Heart right ventricle (tissue), 16 donors: Measurements from ENCODE around the gene TMEM253. TPM values are rescaled to one million over a fixed set of nuclear protein-coding genes. Genes with fewer than 3 reads are reported as not detected.

Experiments
- ATAC-seq, 8 donors: fragments of 200-7000 bp; cut with Tn5 transposase; one replicate each; pipeline ENCODE4 v1.9.1; 2020; ENCODE audit warnings: mild to moderate bottlenecking in 8 of 8, moderate library complexity in 8 of 8, moderate number of reproducible peaks in 1 of 8
- DNase-seq, 2 donors: peaks; one replicate each; pipeline ENCODE4 v3.0.0-alpha.2; 2020
- H3K27ac ChIP-seq, 10 donors: fragments of 200-600 bp; sonication (generic) in 2 of 10; one replicate each; pipeline versions ENCODE4 v1.5.0 to v1.8.0; 2020 to 2022; ENCODE audit warnings: mild to moderate bottlenecking in 3 of 10
- H3K27me3 ChIP-seq, 7 donors: fragments of 200-600 bp; one replicate each; pipeline ENCODE4 v1.8.0; 2021 to 2022; ENCODE audit warnings: mild to moderate bottlenecking in 2 of 7
- H3K36me3 ChIP-seq, 9 donors: fragments of 200-600 bp; sonication (generic) in 1 of 9; one replicate each; pipeline versions ENCODE4 v1.5.0 to v1.8.0; 2020 to 2022; ENCODE audit warnings: mild to moderate bottlenecking in 2 of 9
- H3K4me1 ChIP-seq, 9 donors: fragments of 200-600 bp; sonication (generic) in 1 of 9; one replicate each; pipeline versions ENCODE4 v1.5.0 to v1.8.0; 2020 to 2022; ENCODE audit warnings: mild to moderate bottlenecking in 4 of 9
- H3K4me3 ChIP-seq, 10 donors: fragments of 200-600 bp; sonication (generic) in 2 of 10; one replicate each; pipeline versions ENCODE4 v1.5.0 to v1.8.0; 2020 to 2022; ENCODE audit warnings: mild to moderate bottlenecking in 7 of 10, moderate library complexity in 2 of 10
- H3K9me3 ChIP-seq, 11 donors: fragments of 200-600 bp in 10 of 11; sonication (generic) in 2 of 11; one replicate each; pipeline versions ENCODE4 v1.5.0 to v1.8.0; 2013 to 2022; ENCODE audit warnings: mild to moderate bottlenecking in 2 of 11, control low read depth in 1 of 11, moderate library complexity in 1 of 11
- WGBS, 2 donors: extraction: QIAGEN DNeasy Blood & Tissue Kit; methylation state at CpG; one replicate each; pipeline ENCODE4 v1.1.7; 2013; ENCODE audit warnings: inconsistent platforms in 1 of 2; 5-methylcytosine and 5-hydroxymethylcytosine counted together
- intact Hi-C, 10 donors: fragments of 100-400 bp; cut with DNase I; formaldehyde crosslinking; loops; one replicate each; pipeline versions ENCODE4 v1.11.1 to v1.14.2; 2022
- polyA plus RNA-seq, 2 donors: library from polyadenylated mRNA; stranded (reverse); fragments of 200-250 nt; gene quantifications; one replicate each; pipeline ENCODE4 v1.2.3, GENCODE V29; 2013
- total RNA-seq, 10 donors: library from RNA; stranded (reverse); fragmentation: NEBNext Ultra II Directional in 3 of 10; extraction: Animal tissue kit (Norgen Biotek cat#: 25700) in 3 of 10; gene quantifications; one replicate each; pipeline versions ENCODE4 v1.2.1 to v1.2.4, GENCODE V29; 2021 to 2023
- TF ChIP-seq, protein P1 (sequence below), 9 donors: fragments of 200-600 bp; sonication (generic) in 2 of 9; IDR thresholded peaks; one replicate each; pipeline versions ENCODE4 v1.5.0 to v1.8.0; 2021 to 2022; ENCODE audit warnings: antibody characterized with exemption in 9 of 9, mild to moderate bottlenecking in 5 of 9, moderate library complexity in 1 of 9
- donor health status: Arrhythmogenic right ventricular cardiomyopathy.
- donor health status: ischemic (EF 13 %, LVEDD 7.1; RV severe dilation, severe dysfunction).
- donor health status: healthy with polysubstance abuse.
- donor health status: DM: no; HTN: yes; CAD: no.
- donor health status: DM: no; HTN: no; CAD: no.
- donor health status: ischemic (EF 25% LVEDD 6.9; RV normal size, moderate dysfunction).
- donor health status: ischemic (EF 25% LVEDD 5.7; RV mildly dilated, moderate dysfunction).
- donor health status: healthy.
- donor health status: DM: yes; HTN: yes; CAD: no.
- donor health status: Ischemic cardiomyopathy.
- donor health status: ischemic (EF 35%, LVEDD 5.7; RV mildly dilated, moderate dysfunction).
- donor health status: nonischemic (EF 11% LVEDD 7.7; RV severe dilation, severe dysfunction).
- donor health status: DM: yes; HTN: yes; CAD: no.
- donor health status: PGD.
- donor health status: ischemic (EF 29% LVEDD 5.4; RV normal size, mild dysfunction).
- donor health status: nonischemic (EF 23%, LVEDD 6.1; RV moderate dilation, normal function).

The TMEM253 gene
- total and polyA plus RNA-seq, 12 donors: 0.16 to 1.1 (median 0.30) TPM; not detected in 1

GRCh38 chr14:21055432-21056117 lies 45.3 kb upstream of the TMEM253 start:
- Histone ChIP-seq H3K9me3 (no peaks in the 10 kb centered on the region), H3K27ac (no peak overlapping the region), H3K4me1 (peaks cover 0 to 10% (median 0%) of the 10 kb centered on the region in 9 donors), H3K36me3 (no peaks in the 10 kb centered on the region), H3K4me3 (no peak overlapping the region), H3K27me3 (no peaks in the 10 kb centered on the region)
- WGBS, 2 donors: 71 to 77% methylated on average over 5 of the region's 5 CpGs
- ATAC-seq: no peak
- TF ChIP-seq, protein P1, sequence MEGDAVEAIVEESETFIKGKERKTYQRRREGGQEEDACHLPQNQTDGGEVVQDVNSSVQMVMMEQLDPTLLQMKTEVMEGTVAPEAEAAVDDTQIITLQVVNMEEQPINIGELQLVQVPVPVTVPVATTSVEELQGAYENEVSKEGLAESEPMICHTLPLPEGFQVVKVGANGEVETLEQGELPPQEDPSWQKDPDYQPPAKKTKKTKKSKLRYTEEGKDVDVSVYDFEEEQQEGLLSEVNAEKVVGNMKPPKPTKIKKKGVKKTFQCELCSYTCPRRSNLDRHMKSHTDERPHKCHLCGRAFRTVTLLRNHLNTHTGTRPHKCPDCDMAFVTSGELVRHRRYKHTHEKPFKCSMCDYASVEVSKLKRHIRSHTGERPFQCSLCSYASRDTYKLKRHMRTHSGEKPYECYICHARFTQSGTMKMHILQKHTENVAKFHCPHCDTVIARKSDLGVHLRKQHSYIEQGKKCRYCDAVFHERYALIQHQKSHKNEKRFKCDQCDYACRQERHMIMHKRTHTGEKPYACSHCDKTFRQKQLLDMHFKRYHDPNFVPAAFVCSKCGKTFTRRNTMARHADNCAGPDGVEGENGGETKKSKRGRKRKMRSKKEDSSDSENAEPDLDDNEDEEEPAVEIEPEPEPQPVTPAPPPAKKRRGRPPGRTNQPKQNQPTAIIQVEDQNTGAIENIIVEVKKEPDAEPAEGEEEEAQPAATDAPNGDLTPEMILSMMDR (IDR thresholded peaks at IDR 0.05): no peak
- DNase-seq: no peak
- intact Hi-C loops: loop anchor here in 1 of 10 donors (10.0 kb wide), 1 partner anchor 511 kb away; no protein-coding TSS in a partner anchor

DNA sequence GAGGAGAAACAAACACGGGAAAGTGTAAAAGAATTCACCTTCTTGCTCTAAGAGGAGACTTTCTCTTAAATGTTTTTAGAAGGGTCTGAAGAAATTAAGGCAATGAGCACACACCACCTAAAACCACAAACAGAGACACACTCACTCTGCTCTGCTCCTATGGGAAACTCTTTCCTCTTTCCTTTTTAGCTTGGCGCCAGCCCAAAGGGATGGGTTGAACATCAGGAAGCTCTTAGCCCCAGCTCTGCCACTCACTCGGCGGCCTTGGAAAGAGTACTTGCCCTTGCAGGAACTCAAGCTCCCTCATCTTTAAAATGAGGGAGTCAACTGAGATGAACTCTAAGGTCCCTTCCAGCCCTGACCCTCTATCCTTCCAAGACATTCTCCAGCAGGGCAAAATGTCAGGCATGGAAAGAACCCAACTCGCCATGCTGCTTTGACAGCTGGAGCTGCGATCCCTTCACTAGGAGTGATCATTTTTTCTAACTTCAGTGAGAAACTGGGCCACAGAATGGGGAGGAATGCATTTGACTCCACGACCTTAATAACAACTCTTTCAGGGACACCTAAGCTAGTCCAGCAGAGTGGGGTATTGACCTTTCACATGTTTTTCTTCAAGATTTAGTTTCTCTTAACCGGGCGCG lies 44.2 kb upstream of the TMEM253 start:
- TF ChIP-seq, protein P1 (IDR thresholded peaks at IDR 0.05): no peak
- Histone ChIP-seq H3K27me3 (no peaks in the 10 kb centered on the region), H3K4me3 (no peak overlapping the region), H3K27ac (no peak overlapping the region), H3K4me1 (peaks cover 0 to 10% (median 0%) of the 10 kb centered on the region in 9 donors), H3K36me3 (no peaks in the 10 kb centered on the region), H3K9me3 (no peaks in the 10 kb centered on the region)
- intact Hi-C loops: loop anchor here in 1 of 10 donors (10.0 kb wide), 1 partner anchor 512 kb away; no protein-coding TSS in a partner anchor
- ATAC-seq: peak in 1 of 8 donors; percentile 43
- whole genome bisulfite sequencing, 2 donors: 78% methylated on average over 10 of the region's 10 CpGs
- DNase-seq: no peak

- peak in 1 of 8 donors; percentile 43 for ATAC-seq
Measured at GRCh38 chr14:21057803-21058675, 42.8 kb upstream of the TMEM253 start, which contains the start of gene RNASE8. TSS of gene RNASE8 (plus strand) at chr14:21057822. CDS start at chr14:21057893, 71 bp downstream.

More at GRCh38 chr14:21057803-21058675, 42.8 kb upstream of the TMEM253 start, which contains the start of gene RNASE8:
- Histone ChIP-seq H3K27ac (no peak within 1 kb of the TSS), H3K4me3 (no peak within 1 kb of the TSS), H3K27me3 (no peaks in the 10 kb centered on the region), H3K4me1 (peaks cover 0 to 10% (median 2%) of the 10 kb centered on the region in 9 donors), H3K36me3 (no peaks in the 10 kb centered on the region), H3K9me3 (no peaks in the 10 kb centered on the region)
- TF ChIP-seq, protein P1 (IDR thresholded peaks at IDR 0.05): peak in 2 of 9 donors; percentile 9 to 14
- 66 to 77% methylated on average over 8 of the region's 8 CpGs for WGBS, 2 donors
- intact Hi-C loops: loop anchor here in 1 of 10 donors (10.0 kb wide), 1 partner anchor 513 kb away; no protein-coding TSS in a partner anchor
- DNase-seq: no peak
